ENCODE measurements around the gene LCP2. TPM values are rescaled to one million over a fixed set of nuclear protein-coding genes. Genes with fewer than 3 reads are reported as not detected.

Gene LCP2
- total and polyA plus RNA-seq, 8 donors, result 7.0 to 110 (median 9.5) TPM

DNA sequence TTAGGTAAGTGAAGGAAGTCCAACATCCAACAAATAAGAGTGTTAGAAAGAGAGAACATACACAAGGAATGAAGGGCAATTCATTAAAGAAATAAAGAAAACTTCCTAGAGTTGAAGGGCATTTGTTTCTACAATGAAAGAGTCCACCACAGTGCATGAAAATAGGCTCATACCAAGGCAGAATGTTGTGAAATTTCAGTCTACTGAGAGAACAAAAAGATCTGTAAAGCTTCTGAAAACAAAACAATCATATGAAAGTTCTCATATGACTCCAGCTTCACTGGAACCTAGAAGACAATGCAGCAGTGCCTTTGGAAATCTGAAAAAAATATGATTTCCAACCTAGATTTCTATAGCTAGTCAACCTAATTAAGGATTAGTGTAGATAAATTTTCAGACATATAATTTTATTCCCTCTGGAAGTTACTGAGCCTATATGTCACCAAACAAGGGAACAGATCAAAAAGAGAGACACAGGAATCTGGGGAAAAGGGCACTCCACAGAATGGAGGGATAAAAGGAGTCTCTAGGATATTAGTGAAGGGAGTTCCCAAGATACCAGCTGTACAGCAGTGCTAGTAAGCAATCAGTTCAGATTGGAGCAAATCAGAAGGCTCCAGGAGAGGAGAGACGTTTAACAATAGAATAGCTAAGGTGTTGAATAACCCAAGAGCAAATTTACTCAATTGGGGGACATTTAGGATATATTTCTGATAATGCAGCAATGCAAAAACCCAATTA is 59.0 kb downstream of the LCP2 start:
- Histone ChIP-seq H3K4me3 (no peak overlapping the region), H3K27me3 (no peaks in the 10 kb centered on the region), H3K36me3 (no peaks in the 10 kb centered on the region), H3K27ac (no peak overlapping the region), H3K4me1 (no peaks in the 10 kb centered on the region), H3K9me3 (no peaks in the 10 kb centered on the region)
- intact Hi-C loops (cut with DNase I), result no loop called here
- TF ChIP-seq, protein P1, sequence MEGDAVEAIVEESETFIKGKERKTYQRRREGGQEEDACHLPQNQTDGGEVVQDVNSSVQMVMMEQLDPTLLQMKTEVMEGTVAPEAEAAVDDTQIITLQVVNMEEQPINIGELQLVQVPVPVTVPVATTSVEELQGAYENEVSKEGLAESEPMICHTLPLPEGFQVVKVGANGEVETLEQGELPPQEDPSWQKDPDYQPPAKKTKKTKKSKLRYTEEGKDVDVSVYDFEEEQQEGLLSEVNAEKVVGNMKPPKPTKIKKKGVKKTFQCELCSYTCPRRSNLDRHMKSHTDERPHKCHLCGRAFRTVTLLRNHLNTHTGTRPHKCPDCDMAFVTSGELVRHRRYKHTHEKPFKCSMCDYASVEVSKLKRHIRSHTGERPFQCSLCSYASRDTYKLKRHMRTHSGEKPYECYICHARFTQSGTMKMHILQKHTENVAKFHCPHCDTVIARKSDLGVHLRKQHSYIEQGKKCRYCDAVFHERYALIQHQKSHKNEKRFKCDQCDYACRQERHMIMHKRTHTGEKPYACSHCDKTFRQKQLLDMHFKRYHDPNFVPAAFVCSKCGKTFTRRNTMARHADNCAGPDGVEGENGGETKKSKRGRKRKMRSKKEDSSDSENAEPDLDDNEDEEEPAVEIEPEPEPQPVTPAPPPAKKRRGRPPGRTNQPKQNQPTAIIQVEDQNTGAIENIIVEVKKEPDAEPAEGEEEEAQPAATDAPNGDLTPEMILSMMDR (IDR thresholded peaks at IDR 0.05), result no peak
- DNase-seq (no peak), ATAC-seq (no peak)

GRCh38 chr5:170235876-170236864 is 61.4 kb downstream of the LCP2 start:
- no peak for ATAC-seq
- intact Hi-C loops (cut with DNase I), result no loop called here
- DNase-seq, result no peak
- no peaks in the 10 kb centered on the region for H3K27me3 ChIP-seq
- no peak overlapping the region for H3K27ac ChIP-seq
- H3K36me3 ChIP-seq, result peaks cover 0 to 7% of the 10 kb centered on the region in 2 donors
- TF ChIP-seq, protein P1 (IDR thresholded peaks at IDR 0.05), result no peak
- no peaks in the 10 kb centered on the region for H3K4me1 ChIP-seq
- H3K9me3 ChIP-seq, result no peaks in the 10 kb centered on the region
- no peak overlapping the region for H3K4me3 ChIP-seq

DNA sequence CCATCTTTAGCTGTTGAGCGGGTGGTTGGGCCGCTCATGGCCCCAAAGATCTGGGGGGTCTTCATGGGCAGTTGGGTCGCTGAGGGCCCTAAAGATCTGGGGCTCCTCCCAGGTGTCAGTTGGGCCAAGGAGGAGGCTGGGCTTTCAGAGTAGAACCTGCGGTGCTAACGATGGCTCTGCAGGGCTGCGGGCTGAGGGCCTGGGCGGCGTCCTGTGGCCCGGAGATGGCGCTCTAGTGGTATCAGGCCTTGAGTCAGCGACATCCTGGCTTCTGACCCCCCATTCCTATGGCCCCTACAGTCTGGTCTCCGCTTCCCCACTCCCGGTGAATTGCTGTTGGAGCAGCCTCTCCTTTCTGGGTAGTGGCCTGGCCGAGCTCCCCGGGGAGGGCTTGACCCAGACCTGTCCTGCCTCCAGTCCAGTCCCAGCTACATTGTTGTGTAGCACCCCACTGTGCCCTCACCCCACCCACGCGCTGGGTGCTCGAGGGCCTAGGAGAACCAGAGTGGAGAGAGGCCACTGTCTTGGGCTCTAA is 64.2 kb downstream of the LCP2 start:
- no peak overlapping the region for H3K4me3 ChIP-seq
- intact Hi-C loops (cut with DNase I), result no loop called here
- no peak overlapping the region for H3K27ac ChIP-seq
- peaks cover 0 to 7% of the 10 kb centered on the region in 2 donors for H3K36me3 ChIP-seq
- H3K9me3 ChIP-seq, result no peaks in the 10 kb centered on the region
- H3K27me3 ChIP-seq, result no peaks in the 10 kb centered on the region
- H3K4me1 ChIP-seq, result no peaks in the 10 kb centered on the region
- TF ChIP-seq, protein P1 (IDR thresholded peaks at IDR 0.05), result no peak
- DNase-seq, result no peak
- no peak for ATAC-seq

DNA sequence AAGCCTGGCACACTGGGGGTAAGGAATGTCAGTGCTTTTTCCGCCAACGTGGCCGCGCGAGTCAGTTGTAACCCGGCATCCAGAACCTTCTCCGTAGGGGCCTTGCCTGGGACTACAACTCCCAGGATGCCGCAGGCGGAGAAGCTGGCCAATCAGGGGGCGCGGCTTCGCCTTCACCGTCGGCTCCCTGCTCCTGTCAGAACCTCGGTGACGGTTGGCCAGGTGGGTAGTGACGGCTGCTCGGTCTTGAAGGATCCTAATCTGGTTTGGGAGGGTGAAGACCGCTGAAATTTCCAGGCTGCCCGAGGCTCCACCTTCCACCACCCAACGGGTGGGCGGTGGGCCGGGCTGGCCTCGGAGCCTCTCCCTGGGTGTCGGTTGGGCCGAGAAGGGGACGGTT is 64.8 kb downstream of the LCP2 start, which contains the start of gene C5orf58:
C5orf58 (plus strand) TSS at position 200 of the 400 bp plus-strand sequence. CDS start 1,992 bp downstream, outside the sequence.
- intact Hi-C loops (cut with DNase I), result no loop called here
- Histone ChIP-seq H3K4me3 (no peak within 1 kb of the TSS), H3K27ac (no peak within 1 kb of the TSS), H3K4me1 (no peaks in the 10 kb centered on the region), H3K36me3 (peaks cover 0 to 7% of the 10 kb centered on the region in 2 donors), H3K9me3 (no peaks in the 10 kb centered on the region), H3K27me3 (no peaks in the 10 kb centered on the region)
- DNase-seq, result peak in 1 of 4 donors; percentile 77
- TF ChIP-seq, protein P1 (IDR thresholded peaks at IDR 0.05), result no peak
- no peak for ATAC-seq

Measured in left lung (tissue), 10 donors.